Cerebellar nuclear complex (tissue), 1 donor: ENCODE results near the gene NDUFAF8.

Experiments
- DNase-seq, 2 experiments: peaks; one replicate each; lab custom pipeline; 2025; lab: John Stamatoyannopoulos, UW

NDUFAF8 gene

GRCh38 chr17:81252326-81252986, 13.3 kb downstream of the NDUFAF8 start:
- DNase-seq: no peak

- DNase-seq: no peak
Observed at GRCh38 chr17:81252987-81253329, 13.8 kb downstream of the NDUFAF8 start.

- no peak for DNase-seq
Observed at GRCh38 chr17:81253358-81254131, 14.4 kb downstream of the NDUFAF8 start.

- no peak for DNase-seq
Observed at GRCh38 chr17:81254955-81255717, 16.0 kb downstream of the NDUFAF8 start.

- DNase-seq: no peak
Observed at GRCh38 chr17:81256616-81257015, 17.5 kb downstream of the NDUFAF8 start.

- no peak for DNase-seq
Observed at GRCh38 chr17:81257533-81257932, 18.4 kb downstream of the NDUFAF8 start.

GRCh38 chr17:81258292-81258691, 19.2 kb downstream of the NDUFAF8 start:
- DNase-seq: no peak

GRCh38 chr17:81259058-81259605, 20.0 kb downstream of the NDUFAF8 start:
- no peak for DNase-seq

- DNase-seq: no peak
Observed at GRCh38 chr17:81260171-81260570, 21.1 kb downstream of the NDUFAF8 start.

- no peak for DNase-seq
Observed at GRCh38 chr17:81260641-81261040, 21.5 kb downstream of the NDUFAF8 start.

- DNase-seq: no peak
Observed at GRCh38 chr17:81261096-81261495, 22.0 kb downstream of the NDUFAF8 start.

- no peak for DNase-seq
Observed at GRCh38 chr17:81261582-81262336, 22.6 kb downstream of the NDUFAF8 start.

- no peak for DNase-seq
Observed at GRCh38 chr17:81263371-81264181, 24.5 kb downstream of the NDUFAF8 start.

GRCh38 chr17:81264640-81265039, 25.5 kb downstream of the NDUFAF8 start:
- DNase-seq: no peak

- no peak for DNase-seq
Observed at GRCh38 chr17:81265576-81265975, 26.5 kb downstream of the NDUFAF8 start.

- DNase-seq: no peak
Observed at GRCh38 chr17:81267390-81268067, 28.4 kb downstream of the NDUFAF8 start.

- no peak for DNase-seq
Observed at GRCh38 chr17:81270279-81270678, 31.2 kb downstream of the NDUFAF8 start.

GRCh38 chr17:81271226-81271625, 32.1 kb downstream of the NDUFAF8 start:
- no peak for DNase-seq

GRCh38 chr17:81272616-81273015, 33.5 kb downstream of the NDUFAF8 start:
- DNase-seq: no peak

GRCh38 chr17:81273698-81274470, 34.8 kb downstream of the NDUFAF8 start:
- no peak for DNase-seq
